HepG2 (cell line): ENCODE measurements around the gene POLR3H. TPM values are rescaled to one million over a fixed set of nuclear protein-coding genes. Genes with fewer than 3 reads are reported as not detected.

Experiments
- DNMT1 ChIP-seq: sonication (generic); formaldehyde crosslinking; IDR thresholded peaks from 2 replicates; pipeline ENCODE4 v1.5.1; 2020; ENCODE audit warnings: mild to moderate bottlenecking, missing genetic modification reagents
- ELF1 ChIP-seq: sonication (generic); formaldehyde crosslinking; IDR thresholded peaks from 2 replicates; pipeline ENCODE4 v1.4.0; 2020; ENCODE audit warnings: missing genetic modification reagents
- HOXA3 ChIP-seq: sonication (generic); formaldehyde crosslinking; IDR thresholded peaks from 2 replicates; pipeline ENCODE4 v1.5.0; 2020; ENCODE audit warnings: missing genetic modification reagents
- ZBTB38 ChIP-seq: sonication (generic); formaldehyde crosslinking; IDR thresholded peaks from 2 replicates; pipeline ENCODE4 v1.5.1; 2020; ENCODE audit warnings: mild to moderate bottlenecking, missing genetic modification reagents
- ZHX2 ChIP-seq, 2 experiments: sonication (generic) in 1 of 2; formaldehyde crosslinking in 1 of 2; IDR thresholded peaks; 2 replicates each; pipeline versions ENCODE4 v1.6.1 to v1.9.0; 2014 to 2022; ENCODE audit warnings: antibody characterized with exemption in 1 of 2, borderline replicate concordance in 1 of 2, inconsistent platforms in 1 of 2, low read depth in 1 of 2, missing genetic modification reagents in 1 of 2
- ZNF512 ChIP-seq: sonication (generic); formaldehyde crosslinking; IDR thresholded peaks from 2 replicates; pipeline ENCODE4 v1.4.0; 2020; ENCODE audit warnings: mild to moderate bottlenecking, missing genetic modification reagents
- polyA plus RNA-seq, 8 experiments: library from polyadenylated mRNA; depleted of rRNA in 3 of 8; stranded (reverse) in 7 of 8; unstranded in 1 of 8; fragments of >200 nt; fragmentation: Illumina TruSeq in 4 of 8; extraction: Trizol in 4 of 8; gene quantifications; 2 replicates each; pipeline versions ENCODE4 v1.2.1 to v1.2.3, GENCODE V29; 2011 to 2016; ENCODE audit warnings: low read depth in 4 of 8, missing spikeins in 1 of 8, mixed read lengths in 1 of 8; ENCODE audit not compliant: insufficient read depth in 1 of 8
- total RNA-seq, 5 experiments: library from RNA; depleted of rRNA; stranded (reverse); fragments of >200 nt; fragmentation: Illumina TruSeq; extraction: Trizol; gene quantifications; 2 replicates each; pipeline ENCODE4 v1.2.3, GENCODE V29; 2016; ENCODE audit warnings: low read depth in 1 of 5
- TF ChIP-seq, protein P1 (sequence below), 2 experiments: fragments of 450-650 bp in 1 of 2; sonication (generic) in 1 of 2; formaldehyde crosslinking in 1 of 2; IDR thresholded peaks; 2 replicates each; pipeline versions ENCODE4 v1.6.1 to v1.8.0; 2016 to 2022; ENCODE audit warnings: antibody characterized with exemption in 1 of 2, mild to moderate bottlenecking in 1 of 2, missing genetic modification reagents in 1 of 2

Gene POLR3H
- total and polyA plus RNA-seq, 2 of the 13 experiments (the other 11 are each of a cell fraction or from before 2014, with no cell fraction given), result 10.3 to 28.6 TPM

- TF ChIP-seq, protein P1, sequence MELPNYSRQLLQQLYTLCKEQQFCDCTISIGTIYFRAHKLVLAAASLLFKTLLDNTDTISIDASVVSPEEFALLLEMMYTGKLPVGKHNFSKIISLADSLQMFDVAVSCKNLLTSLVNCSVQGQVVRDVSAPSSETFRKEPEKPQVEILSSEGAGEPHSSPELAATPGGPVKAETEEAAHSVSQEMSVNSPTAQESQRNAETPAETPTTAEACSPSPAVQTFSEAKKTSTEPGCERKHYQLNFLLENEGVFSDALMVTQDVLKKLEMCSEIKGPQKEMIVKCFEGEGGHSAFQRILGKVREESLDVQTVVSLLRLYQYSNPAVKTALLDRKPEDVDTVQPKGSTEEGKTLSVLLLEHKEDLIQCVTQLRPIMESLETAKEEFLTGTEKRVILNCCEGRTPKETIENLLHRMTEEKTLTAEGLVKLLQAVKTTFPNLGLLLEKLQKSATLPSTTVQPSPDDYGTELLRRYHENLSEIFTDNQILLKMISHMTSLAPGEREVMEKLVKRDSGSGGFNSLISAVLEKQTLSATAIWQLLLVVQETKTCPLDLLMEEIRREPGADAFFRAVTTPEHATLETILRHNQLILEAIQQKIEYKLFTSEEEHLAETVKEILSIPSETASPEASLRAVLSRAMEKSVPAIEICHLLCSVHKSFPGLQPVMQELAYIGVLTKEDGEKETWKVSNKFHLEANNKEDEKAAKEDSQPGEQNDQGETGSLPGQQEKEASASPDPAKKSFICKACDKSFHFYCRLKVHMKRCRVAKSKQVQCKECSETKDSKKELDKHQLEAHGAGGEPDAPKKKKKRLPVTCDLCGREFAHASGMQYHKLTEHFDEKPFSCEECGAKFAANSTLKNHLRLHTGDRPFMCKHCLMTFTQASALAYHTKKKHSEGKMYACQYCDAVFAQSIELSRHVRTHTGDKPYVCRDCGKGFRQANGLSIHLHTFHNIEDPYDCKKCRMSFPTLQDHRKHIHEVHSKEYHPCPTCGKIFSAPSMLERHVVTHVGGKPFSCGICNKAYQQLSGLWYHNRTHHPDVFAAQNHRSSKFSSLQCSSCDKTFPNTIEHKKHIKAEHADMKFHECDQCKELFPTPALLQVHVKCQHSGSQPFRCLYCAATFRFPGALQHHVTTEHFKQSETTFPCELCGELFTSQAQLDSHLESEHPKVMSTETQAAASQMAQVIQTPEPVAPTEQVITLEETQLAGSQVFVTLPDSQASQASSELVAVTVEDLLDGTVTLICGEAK (IDR thresholded peaks at IDR 0.05), result no peak
- TF ChIP-seq, protein P1 (CRISPR knock-in tag; IDR thresholded peaks at IDR 0.05), result 0 out of 2 replicates have a peak, but pooled peaks have one; percentile 22
- TF ChIP-seq DNMT1 (CRISPR knock-in tag), result peak; percentile 64; the same call in 1 of the 2 replicates
- no peak for TF ChIP-seq ELF1 (CRISPR knock-in tag)
- no peak for TF ChIP-seq HOXA3 (CRISPR knock-in tag)
- TF ChIP-seq ZHX2 (IDR thresholded peaks at IDR 0.05; ENCODE audit: low read depth), result no peak
- no peak for TF ChIP-seq ZHX2 (CRISPR knock-in tag; IDR thresholded peaks at IDR 0.05; ENCODE audit: borderline replicate concordance)
- TF ChIP-seq ZBTB38, result no peak
- no peak for TF ChIP-seq ZNF512 (CRISPR knock-in tag)
Observed at GRCh38 chr22:41526830-41527799, 17.2 kb downstream of the POLR3H start (continued).
